Thyroid gland (tissue), 4 donors: Measurements from ENCODE around the gene SEMA5A.

Experiments
- CTCF ChIP-seq, 6 experiments: fragments of 200-600 bp in 3 of 6; fragments of 450-650 bp in 3 of 6; sonication (generic) in 3 of 6; IDR thresholded peaks; one replicate each; pipeline ENCODE4 v1.5.1; 2016 to 2019; ENCODE audit warnings: antibody characterized with exemption in 6 of 6, mild to moderate bottlenecking in 2 of 6, inconsistent platforms in 1 of 6, moderate library complexity in 1 of 6
- POLR2A ChIP-seq, 2 donors: fragments of 450-650 bp; IDR thresholded peaks; one replicate each; pipeline ENCODE4 v1.6.1; 2017; ENCODE audit warnings: antibody characterized with exemption in 2 of 2, mild to moderate bottlenecking in 2 of 2, moderate library complexity in 1 of 2

DNA sequence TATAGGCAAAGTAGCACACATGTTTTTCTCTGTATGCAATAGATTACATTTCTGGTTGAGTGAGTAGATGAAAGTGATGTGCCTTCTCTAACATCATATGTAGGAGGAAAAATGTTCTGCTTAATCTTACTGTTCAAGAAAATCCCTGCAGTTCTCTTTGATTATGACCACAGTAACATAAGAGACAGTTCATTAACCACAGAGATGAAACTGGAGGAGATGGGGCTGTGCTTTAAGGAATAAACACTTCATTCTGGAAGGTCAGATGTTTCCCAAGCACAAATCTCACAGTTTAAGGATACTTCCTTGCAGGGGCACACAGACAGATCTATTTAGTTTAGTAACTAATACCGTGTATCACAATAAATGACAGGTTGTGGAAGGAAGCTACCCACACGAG is 150.2 kb downstream of the SEMA5A start:
- TF ChIP-seq POLR2A (IDR thresholded peaks at IDR 0.05) (no peak), CTCF (IDR thresholded peaks at IDR 0.05) (no peak)
